ENCODE measurements around the gene GPR55.

Gene GPR55

DNA sequence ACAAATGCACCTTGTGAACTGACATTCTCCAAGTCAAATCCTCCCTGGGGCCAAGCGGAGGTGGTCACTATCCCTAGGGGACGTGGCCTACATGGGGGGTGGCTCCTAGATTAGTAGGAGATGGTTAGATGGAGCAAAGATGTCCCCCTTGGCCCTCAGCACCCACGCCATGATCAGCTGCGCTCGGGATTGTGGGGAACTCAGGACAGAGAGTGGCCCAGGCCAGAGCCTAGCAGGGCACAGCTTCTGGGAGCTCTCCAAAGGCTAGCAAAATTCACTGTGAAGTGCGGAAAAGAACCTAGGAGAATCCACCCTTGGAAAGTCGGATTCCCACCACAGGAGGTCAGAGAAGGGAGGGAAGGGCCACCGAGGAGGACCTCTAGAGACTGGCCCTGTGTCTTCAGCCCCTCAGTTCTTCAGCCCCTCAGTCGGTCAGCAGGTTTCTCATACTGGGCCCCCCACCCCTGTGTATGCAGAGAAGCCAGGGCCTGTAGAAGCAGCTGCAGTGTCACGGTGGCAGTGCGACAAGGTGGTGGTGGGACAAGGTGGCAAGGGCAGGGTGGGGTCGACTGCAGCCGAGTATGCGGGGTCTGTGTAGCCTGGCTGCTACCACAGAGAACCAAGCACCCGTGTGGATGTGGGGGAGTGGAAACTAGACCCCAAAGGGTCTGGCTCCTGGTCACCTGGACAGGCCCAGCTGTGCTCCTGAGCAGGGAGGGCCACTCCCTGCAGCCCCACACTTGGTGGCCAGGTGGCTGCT lies 18.4 kb downstream of the GPR55 start:
- no peak overlapping the region for H3K9ac ChIP-seq
- no peak overlapping the region for H3K4me2 ChIP-seq (ENCODE audit: low read length)
- H3K79me2 ChIP-seq, result no peaks in the 10 kb centered on the region
- no peak overlapping the region for H2AFZ ChIP-seq
- H3K27ac ChIP-seq, result no peak overlapping the region
- TF ChIP-seq, protein P1, sequence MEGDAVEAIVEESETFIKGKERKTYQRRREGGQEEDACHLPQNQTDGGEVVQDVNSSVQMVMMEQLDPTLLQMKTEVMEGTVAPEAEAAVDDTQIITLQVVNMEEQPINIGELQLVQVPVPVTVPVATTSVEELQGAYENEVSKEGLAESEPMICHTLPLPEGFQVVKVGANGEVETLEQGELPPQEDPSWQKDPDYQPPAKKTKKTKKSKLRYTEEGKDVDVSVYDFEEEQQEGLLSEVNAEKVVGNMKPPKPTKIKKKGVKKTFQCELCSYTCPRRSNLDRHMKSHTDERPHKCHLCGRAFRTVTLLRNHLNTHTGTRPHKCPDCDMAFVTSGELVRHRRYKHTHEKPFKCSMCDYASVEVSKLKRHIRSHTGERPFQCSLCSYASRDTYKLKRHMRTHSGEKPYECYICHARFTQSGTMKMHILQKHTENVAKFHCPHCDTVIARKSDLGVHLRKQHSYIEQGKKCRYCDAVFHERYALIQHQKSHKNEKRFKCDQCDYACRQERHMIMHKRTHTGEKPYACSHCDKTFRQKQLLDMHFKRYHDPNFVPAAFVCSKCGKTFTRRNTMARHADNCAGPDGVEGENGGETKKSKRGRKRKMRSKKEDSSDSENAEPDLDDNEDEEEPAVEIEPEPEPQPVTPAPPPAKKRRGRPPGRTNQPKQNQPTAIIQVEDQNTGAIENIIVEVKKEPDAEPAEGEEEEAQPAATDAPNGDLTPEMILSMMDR (IDR thresholded peaks at IDR 0.05), result no peak
- H3K4me3 ChIP-seq (ENCODE audit: low read depth, low read length), result no peak overlapping the region
- H3K36me3 ChIP-seq (ENCODE audit: control insufficient read depth, insufficient read depth, low read length), result no peaks in the 10 kb centered on the region
- H3K27me3 ChIP-seq (ENCODE audit: control insufficient read depth, insufficient read depth, low read length), result no peaks in the 10 kb centered on the region
- H3K9me3 ChIP-seq (ENCODE audit: control insufficient read depth, low read length), result no peaks in the 10 kb centered on the region
- no peaks in the 10 kb centered on the region for H3K4me1 ChIP-seq

DNA sequence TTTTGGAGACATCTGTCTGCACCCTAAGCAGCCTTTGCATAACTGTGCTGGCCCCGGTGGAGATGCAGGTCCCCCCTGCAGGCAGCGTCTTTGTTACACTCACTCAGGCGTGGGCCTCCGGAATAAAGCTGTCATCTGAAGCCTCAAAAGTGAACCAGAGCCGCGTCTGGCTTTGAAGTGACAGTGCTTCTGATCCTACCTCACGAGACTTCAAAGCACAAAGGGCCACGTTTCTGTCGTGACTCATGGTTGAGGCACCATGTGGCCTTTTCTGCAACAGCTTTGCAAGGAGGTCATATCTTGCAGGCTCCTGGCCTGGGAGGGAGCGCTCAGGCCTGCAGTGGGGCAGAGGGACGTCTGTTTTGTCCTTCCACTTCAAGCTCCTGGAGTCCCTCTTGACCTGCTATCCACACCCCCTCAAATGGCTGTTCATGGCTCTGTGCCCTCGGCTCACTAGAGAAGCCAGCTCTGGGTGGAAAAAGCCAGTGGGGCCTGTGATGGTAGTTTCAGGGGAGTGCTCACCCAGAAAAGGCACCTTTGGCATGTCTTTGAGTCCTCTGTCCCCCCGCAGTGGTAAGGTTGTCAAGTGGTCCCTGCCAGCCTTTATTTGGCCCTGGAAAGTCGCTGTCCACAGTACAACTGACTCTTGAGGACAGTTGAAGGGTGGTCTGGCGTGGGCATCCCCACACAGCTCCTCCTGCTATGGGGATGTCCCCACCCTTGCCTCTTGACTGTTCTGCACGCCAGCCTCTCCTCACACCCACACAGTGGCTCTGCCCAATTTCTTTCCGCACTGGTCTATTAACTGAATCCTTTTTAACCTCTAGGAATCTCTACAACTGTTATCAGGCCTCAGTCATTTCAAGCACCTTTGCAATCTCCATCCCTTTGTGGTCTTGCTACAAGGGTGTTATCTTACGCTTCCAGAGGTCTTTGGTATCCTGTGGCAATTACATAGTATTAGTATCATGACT lies 19.3 kb downstream of the GPR55 start:
- H3K27me3 ChIP-seq (ENCODE audit: control insufficient read depth, insufficient read depth, low read length), result no peaks in the 10 kb centered on the region
- H3K4me1 ChIP-seq, result no peaks in the 10 kb centered on the region
- H3K27ac ChIP-seq, result no peak overlapping the region
- H2AFZ ChIP-seq, result no peak overlapping the region
- no peak overlapping the region for H3K4me3 ChIP-seq (ENCODE audit: low read depth, low read length)
- TF ChIP-seq, protein P1 (IDR thresholded peaks at IDR 0.05), result no peak
- H3K9me3 ChIP-seq (ENCODE audit: control insufficient read depth, low read length), result no peaks in the 10 kb centered on the region
- no peak overlapping the region for H3K4me2 ChIP-seq (ENCODE audit: low read length)
- H3K79me2 ChIP-seq, result no peaks in the 10 kb centered on the region
- H3K9ac ChIP-seq, result no peak overlapping the region
- no peaks in the 10 kb centered on the region for H3K36me3 ChIP-seq (ENCODE audit: control insufficient read depth, insufficient read depth, low read length)

DNA sequence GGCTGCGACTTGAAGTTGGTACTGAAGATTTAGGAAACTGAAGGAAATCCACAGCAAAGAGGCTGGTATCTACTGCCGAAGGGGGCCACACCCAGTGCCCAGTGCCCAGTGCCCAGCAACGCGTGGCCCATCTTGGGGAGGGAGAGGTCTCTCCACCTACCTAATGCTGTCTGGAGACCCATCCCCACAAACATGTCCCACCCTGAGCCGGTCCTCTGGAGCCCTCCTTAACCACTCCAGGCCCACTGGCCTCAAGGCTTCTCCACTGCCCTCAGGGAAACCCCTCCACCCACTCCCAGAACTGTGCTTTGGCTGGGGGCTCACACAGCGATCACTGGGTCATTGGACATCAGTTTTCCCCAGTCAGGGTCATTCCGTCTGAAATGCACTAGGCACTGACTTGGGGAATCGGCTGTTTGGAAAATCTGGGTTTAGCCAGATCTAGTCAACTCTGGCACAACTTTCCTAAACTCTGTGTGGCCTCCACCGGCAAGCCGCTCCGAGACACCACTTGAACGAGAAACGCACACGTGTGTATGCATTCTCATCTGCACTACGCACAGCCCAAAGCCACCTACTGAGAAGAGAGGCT lies 20.1 kb downstream of the GPR55 start:
- H2AFZ ChIP-seq, result no peak overlapping the region
- H3K79me2 ChIP-seq, result no peaks in the 10 kb centered on the region

DNA sequence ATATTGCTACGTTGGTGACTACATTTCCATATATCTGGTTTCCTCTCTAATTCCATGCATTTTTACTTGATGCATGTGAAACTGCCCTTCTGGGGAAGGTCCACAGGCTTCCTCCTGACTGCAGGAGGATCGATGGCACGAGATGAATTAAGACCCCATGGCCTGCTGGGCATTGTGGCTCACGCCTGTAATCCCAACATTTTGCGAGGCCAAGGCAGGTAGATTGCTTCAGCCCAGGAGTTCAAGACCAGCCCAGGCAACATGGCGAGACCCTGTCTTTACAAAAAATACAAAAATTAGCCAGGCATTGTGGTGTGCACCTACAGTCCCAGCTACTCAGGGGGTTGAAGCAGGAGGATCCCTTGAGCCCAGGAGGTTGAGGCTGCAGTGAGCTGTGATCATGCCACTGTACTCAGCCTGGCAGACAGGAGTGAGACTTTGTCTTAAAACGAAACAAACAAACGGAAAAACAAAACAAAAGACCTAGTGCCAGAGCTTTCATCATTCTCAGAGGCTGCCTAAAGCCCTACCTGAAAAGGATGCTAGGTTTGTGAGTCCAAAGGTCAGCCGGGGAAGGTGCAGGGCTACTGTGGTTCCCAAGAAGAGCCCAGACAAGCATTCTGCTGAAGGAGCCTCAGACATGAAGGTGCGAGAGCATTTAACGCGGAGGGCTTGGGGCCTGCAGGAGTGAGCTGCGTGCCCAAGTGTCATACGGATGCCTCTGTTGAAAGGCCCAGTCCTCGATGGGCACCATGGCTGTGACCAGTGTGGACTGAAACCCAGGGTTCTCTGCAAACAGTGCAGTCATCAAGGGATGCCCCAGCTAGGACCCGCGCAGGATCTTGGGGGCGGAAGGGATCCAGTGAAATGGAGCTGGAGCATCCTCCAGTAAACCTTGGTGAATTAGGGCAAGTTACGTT lies 21.6 kb downstream of the GPR55 start:
- Histone ChIP-seq H3K9me3 (ENCODE audit: control insufficient read depth, low read length) (no peaks in the 10 kb centered on the region), H3K9ac (no peak overlapping the region), H3K4me1 (no peaks in the 10 kb centered on the region), H3K27me3 (ENCODE audit: control insufficient read depth, insufficient read depth, low read length) (no peaks in the 10 kb centered on the region), H3K4me3 (ENCODE audit: low read depth, low read length) (no peak overlapping the region), H3K4me2 (ENCODE audit: low read length) (no peak overlapping the region), H2AFZ (no peak overlapping the region), H3K79me2 (no peaks in the 10 kb centered on the region), H3K27ac (no peak overlapping the region), H3K36me3 (ENCODE audit: control insufficient read depth, insufficient read depth, low read length) (no peaks in the 10 kb centered on the region)
- TF ChIP-seq, protein P1 (IDR thresholded peaks at IDR 0.05), result no peak

More for the DNA sequence above, 20.1 kb downstream of the GPR55 start:
- Histone ChIP-seq H3K4me2 (ENCODE audit: low read length) (no peak overlapping the region), H3K27ac (no peak overlapping the region), H3K36me3 (ENCODE audit: control insufficient read depth, insufficient read depth, low read length) (no peaks in the 10 kb centered on the region), H3K27me3 (ENCODE audit: control insufficient read depth, insufficient read depth, low read length) (no peaks in the 10 kb centered on the region), H3K4me3 (ENCODE audit: low read depth, low read length) (no peak overlapping the region), H3K9ac (no peak overlapping the region), H3K9me3 (ENCODE audit: control insufficient read depth, low read length) (no peaks in the 10 kb centered on the region), H3K4me1 (no peaks in the 10 kb centered on the region)
- TF ChIP-seq, protein P1 (IDR thresholded peaks at IDR 0.05), result no peak

All from parathyroid adenoma (tissue), 2 donors.